HG03025 (cell line): ENCODE data around the gene NUBPL.
"Not testable (repeated sequence)": the region's sequence is repeated elsewhere in the genome, so short reads cannot be mapped to it uniquely, and the experiment has no call there.

Experiments
- ATAC-seq: cut with Tn5 transposase; IDR thresholded peaks from one replicate; pipeline ENCODE4 v1.9.1; 2021; ENCODE audit warnings: mild to moderate bottlenecking, moderate library complexity; ENCODE audit not compliant: unreplicated experiment, low FRiP score

NUBPL gene

GRCh38 chr14:31718585-31718984, 157.4 kb downstream of the NUBPL start:
- ATAC-seq = no peak

- ATAC-seq = no peak
Observed at GRCh38 chr14:31718985-31719384, 157.8 kb downstream of the NUBPL start.

DNA sequence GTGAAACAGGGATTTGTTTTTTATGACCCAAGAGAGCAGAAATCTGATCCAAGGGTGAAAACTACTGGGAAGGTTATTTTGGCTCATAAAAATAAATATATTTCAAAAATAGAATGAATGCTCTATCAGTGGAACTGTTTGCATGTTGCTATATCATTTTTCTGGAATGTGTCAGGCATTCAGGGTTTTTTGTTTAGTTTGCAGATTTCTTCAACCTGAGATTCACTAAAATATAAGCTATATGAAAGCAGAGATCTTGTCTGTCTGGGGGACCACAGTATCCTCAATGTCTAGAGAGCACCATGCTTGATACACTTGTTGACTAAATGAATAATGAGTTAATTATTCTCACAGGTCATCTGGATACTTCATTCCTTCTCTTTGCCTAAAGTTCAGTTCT, 165.1 kb downstream of the NUBPL start:
- ATAC-seq = no peak

DNA sequence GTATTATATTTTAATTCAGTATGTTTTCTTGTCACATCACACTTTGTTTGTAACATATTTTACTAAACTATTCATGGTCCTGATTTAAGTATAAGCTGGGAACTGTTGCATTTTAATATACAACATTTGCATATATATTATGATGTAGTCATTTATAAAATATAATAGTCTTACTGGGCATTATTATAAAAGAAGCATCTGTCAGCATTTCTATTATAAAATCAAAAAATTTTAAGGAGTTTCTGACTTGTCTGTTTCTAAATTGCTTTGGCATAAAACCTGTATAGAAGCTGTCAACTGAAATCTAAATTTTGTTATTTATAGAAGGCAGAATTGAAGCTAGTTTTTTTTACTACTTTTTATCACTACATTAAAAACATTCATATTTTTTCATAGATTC, 166.6 kb downstream of the NUBPL start:
- ATAC-seq = no peak

- ATAC-seq = no peak
Observed at GRCh38 chr14:31740688-31741087, 179.5 kb downstream of the NUBPL start.

- ATAC-seq = no peak
Observed at GRCh38 chr14:31745741-31746140, 184.5 kb downstream of the NUBPL start.

DNA sequence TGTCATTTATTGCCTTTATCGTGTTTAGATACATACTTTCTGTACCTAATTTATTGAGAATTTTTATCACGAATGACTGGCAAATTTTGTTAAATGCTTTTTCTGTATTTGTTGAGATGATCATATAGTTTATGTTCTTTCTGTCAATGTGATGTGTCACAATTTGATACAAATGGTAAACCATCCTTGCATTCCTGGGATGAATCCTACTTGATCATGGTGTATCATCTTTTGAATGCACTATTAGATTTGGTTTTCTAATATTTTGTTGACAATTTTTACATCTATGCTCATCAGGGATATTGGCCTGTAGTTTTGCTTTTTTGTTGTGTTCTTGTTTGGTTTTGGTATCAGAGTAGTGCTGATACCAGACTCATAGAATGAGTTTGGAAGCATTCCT, 185.1 kb downstream of the NUBPL start:
- no peak for ATAC-seq

GRCh38 chr14:31749275-31749674, 188.1 kb downstream of the NUBPL start:
- no peak for ATAC-seq

DNA sequence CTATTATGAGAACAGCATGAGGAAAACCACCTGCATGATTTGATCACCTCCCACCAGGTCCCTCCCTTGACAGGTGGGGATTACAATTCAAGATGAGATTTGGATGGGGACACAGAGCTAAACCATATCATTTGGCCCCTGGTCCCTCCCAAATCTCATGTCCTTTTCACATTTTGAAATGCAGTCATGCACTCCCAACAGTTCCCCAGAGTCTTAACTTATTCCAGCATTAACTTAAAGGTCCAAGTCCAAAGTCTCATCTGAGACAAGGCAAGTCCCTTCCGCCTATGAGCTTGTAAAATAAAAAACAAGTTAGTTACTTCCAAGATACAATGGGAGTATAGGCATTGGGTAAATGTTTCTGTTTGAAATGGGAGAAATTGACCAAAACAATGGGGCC, 189.8 kb downstream of the NUBPL start:
- not testable (repeated sequence) for ATAC-seq

- ATAC-seq = no peak
Observed at GRCh38 chr14:31752867-31753661, 191.9 kb downstream of the NUBPL start.

DNA sequence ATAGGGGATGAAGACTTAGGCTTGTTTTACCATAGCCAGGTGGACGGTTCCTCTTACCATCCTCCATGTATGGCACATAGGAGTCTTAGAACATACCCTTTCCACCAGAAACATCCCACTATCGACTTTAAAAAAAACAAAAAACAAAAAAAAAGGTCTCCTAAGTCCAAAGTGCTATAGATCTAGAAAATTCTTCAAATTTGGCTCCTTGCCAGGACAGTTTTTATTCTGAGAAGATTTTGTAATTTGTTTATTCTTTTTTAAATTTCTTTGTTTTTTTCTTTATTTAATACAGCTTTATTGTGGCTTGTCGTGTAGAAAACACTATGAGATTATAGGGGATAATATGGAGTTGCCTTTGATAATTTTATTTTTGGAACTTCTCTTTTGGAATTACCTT, 197.7 kb downstream of the NUBPL start:
- ATAC-seq = no peak

GRCh38 chr14:31760277-31760676, 199.1 kb downstream of the NUBPL start:
- no peak for ATAC-seq

GRCh38 chr14:31761325-31761724, 200.1 kb downstream of the NUBPL start:
- ATAC-seq = no peak

DNA sequence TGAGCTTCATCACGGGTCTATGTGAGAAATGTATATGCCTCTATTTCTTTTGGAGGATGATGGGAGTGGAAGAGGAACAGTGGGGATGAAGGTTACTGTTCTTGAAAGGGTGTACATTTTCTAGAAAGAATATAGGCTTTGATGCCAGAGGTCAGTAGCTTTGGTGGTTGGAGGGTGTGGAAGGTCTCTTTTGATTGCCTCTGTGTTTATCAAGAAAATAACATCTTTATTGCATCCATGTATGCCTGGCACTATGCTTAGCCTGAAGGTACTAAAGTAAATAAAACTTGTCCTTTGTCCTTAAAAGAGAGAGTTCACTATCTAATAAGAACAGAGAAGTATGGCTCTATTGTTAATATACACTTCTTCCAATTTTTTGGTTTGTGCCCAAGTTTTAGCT, 201.8 kb downstream of the NUBPL start:
- no peak for ATAC-seq

- ATAC-seq = no peak
Observed at GRCh38 chr14:31766315-31766892, 205.2 kb downstream of the NUBPL start.

DNA sequence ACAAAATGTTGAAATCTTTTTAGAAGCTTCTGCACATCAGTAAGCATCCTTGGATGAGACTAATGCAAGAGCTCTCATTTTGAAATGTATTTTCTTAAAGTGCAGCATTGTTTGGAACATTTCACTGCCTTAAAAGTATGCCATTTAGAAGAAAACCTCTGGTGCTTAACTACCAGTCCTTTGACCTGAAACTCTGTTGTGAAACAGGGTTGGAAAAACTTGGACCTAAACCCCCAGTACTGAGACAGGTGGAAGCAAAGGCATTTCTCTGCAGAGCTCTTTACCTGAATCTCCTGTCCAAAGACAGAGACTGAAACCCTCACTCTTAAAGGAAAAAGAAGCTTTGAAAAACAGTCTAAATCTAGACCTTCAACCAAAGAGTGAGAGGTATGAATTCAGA, 207.2 kb downstream of the NUBPL start:
- ATAC-seq = no peak

DNA sequence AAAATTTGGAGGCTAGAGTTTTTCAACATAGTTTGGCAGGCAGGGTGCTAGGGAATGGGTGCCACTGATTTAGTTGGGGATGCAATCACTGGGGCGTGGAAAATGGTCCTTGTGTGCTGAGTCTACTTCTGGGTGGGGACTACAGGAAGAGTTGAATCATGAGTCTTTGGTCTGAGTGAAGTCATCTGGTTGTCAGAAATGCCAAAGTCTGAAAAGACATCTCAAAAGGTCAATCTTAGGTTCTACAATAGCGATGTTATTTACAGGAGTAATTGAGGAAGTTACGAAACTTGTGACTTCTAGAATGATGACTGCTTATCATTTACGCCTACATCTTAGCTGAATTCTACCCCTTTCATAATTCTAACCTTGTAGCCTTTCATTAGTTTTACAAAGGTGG, 209.1 kb downstream of the NUBPL start:
- no peak for ATAC-seq

DNA sequence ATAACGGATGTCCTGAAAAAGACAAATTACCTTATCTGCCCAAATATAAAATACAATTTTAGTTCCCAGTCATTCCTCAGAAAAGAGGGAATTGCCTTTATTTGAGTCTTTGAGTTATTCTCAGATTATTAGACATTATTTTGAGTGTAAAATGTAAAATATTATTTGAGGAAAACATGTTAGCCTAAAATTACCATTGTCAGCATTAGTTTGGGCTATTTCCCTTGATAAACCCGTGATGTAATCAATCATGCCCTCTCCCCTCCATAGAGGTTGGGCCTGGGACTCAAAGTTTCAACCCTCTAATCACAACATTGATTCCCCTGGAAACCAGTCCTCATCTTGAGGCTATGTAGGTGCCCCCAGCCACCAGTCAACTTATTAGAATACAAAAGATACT, 213.4 kb downstream of the NUBPL start:
- no peak for ATAC-seq

GRCh38 chr14:31777312-31777711, 216.1 kb downstream of the NUBPL start:
- no peak for ATAC-seq

DNA sequence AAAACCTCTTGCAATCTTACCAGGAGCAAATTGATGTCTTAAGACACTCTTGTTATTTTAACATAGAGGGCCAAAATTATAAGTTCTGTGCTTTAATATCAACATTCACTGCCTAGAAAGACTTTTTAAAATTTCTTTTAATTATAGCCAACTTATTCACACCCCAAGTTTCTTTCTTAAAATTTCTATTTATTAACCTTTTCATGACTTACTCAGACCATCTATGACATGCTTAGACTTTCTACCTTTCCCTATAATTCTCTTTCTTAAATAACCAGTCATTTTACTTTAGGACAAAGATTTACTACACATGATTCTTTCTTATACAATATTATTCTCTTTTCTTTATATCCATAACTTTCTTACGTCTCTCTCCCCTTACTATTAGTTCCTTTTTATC, 220.4 kb downstream of the NUBPL start:
- ATAC-seq = no peak

DNA sequence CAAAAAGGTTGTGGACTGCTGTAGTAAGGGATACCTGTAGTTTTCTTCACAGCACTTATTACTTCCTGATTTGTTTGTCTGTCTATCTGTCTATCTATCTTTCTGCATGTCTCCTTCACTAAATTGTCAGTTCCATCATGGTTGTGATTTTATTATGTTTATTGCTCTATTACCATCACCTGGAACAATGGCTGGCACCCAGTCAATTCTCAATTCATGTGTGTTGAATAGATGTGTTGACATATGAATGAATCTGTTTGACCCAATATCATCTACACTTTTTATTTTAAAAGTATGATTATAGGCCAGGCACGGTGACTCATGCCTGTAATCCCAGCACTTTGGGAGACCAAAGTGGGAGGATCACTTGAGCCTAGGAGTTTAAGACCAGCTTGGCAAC, 224.4 kb downstream of the NUBPL start:
- no peak for ATAC-seq

DNA sequence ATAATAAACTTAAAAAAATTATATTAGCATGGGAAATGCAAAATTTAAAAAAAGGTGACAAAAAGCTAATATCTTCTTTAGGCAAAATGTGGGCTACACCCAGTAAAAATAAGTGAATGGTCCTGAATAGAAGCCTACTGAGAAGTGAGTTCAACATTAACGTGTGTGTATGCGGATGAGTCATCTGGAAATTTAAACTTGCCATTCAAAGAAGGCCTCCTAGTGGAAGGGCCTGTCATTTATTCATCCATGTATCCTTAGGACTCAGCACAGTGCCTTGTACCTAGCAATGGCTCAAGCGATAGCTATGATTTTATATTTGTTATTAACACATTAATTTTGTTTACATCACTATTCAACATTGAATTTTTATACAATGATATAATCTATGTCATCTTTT, 226.2 kb downstream of the NUBPL start:
- no peak for ATAC-seq
